Neural progenitor cell (in vitro differentiated cells): Measurements from ENCODE around the gene MED17.

ENCODE experiments used
- CTCF ChIP-seq: fragments of 200-600 bp; sonication (generic); IDR thresholded peaks from 2 replicates; pipeline ENCODE4 v1.5.1; 2017; ENCODE audit warnings: antibody characterized with exemption, mild to moderate bottlenecking
- EZH2 ChIP-seq: fragments of 200-600 bp; sonication (generic); IDR thresholded peaks from 2 replicates; pipeline ENCODE4 v1.6.1; 2017; ENCODE audit warnings: antibody characterized with exemption, mild to moderate bottlenecking, moderate library complexity

DNA sequence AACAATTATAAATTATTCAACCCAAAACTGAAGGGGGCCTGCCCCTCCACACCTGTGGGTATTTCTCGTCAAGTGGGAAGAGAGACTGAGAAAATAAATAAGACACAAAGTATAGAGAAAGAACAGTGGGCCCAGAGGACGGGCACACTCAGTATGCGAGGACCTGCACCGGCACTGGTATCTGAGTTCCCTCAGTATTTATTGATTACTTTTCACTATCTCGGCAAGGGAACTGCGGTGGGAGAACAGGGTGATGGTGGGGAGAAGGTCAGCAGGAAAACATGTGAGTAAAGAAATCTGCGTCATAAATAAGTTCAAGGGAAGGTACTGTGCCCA, 39.4 kb upstream of the MED17 start:
- TF ChIP-seq EZH2 (no peak), CTCF (no peak)
